Mesendoderm (in vitro differentiated cells): ENCODE data around the gene CPED1.

Experiments
- DNase-seq: peaks from one replicate; pipeline ENCODE4 v3.0.0; 2013
- H2AK5ac ChIP-seq: 2 replicates; pipeline ENCODE4 v1.6.1; 2013; ENCODE audit warnings: low read length, inconsistent platforms
- H2BK120ac ChIP-seq: 2 replicates; pipeline ENCODE4 v1.6.1; 2013; ENCODE audit warnings: low read depth, mild to moderate bottlenecking, low read length, moderate library complexity, mixed read lengths
- H2BK15ac ChIP-seq: replicated peaks from 2 replicates; pipeline ENCODE4 v1.6.1; 2013; ENCODE audit warnings: low read depth, mild to moderate bottlenecking, moderate library complexity
- H2BK5ac ChIP-seq: 2 replicates; pipeline ENCODE4 v1.6.1; 2013; ENCODE audit warnings: low read length, inconsistent platforms
- H3K18ac ChIP-seq: 2 replicates; pipeline ENCODE4 v1.6.1; 2013; ENCODE audit warnings: mild to moderate bottlenecking, low read length, mixed read lengths
- H3K23ac ChIP-seq: one replicate; pipeline ENCODE4 v1.6.1; 2013; ENCODE audit warnings: low read length
- H3K27ac ChIP-seq: 2 replicates; pipeline ENCODE4 v1.5.1; 2013; ENCODE audit warnings: low read depth, mild to moderate bottlenecking, inconsistent platforms, low read length, moderate library complexity
- H3K27me3 ChIP-seq: 2 replicates; pipeline ENCODE4 v1.6.1; 2013; ENCODE audit warnings: low read length, control low read depth, mild to moderate bottlenecking, inconsistent platforms; ENCODE audit not compliant: insufficient read depth, poor library complexity
- H3K36me3 ChIP-seq: 2 replicates; pipeline ENCODE4 v1.6.1; 2013; ENCODE audit warnings: low read length, inconsistent platforms; ENCODE audit not compliant: control insufficient read depth, insufficient read depth
- H3K4ac ChIP-seq: one replicate; pipeline ENCODE4 v1.6.1; 2013; ENCODE audit warnings: low read depth, mild to moderate bottlenecking, low read length, moderate library complexity
- H3K4me1 ChIP-seq: 2 replicates; pipeline ENCODE4 v1.6.1; 2013; ENCODE audit warnings: low read depth, low read length, inconsistent platforms; ENCODE audit not compliant: control insufficient read depth
- H3K4me2 ChIP-seq: 2 replicates; pipeline ENCODE4 v1.6.1; 2013; ENCODE audit warnings: low read length
- H3K4me3 ChIP-seq: 2 replicates; pipeline ENCODE4 v1.5.1; 2013; ENCODE audit warnings: mild to moderate bottlenecking, low read length
- H3K56ac ChIP-seq: one replicate; pipeline ENCODE4 v1.6.1; 2013; ENCODE audit warnings: low read length
- H3K79me1 ChIP-seq: 2 replicates; pipeline ENCODE4 v1.6.1; 2013; ENCODE audit warnings: low read length, inconsistent platforms
- H3K79me2 ChIP-seq: 2 replicates; pipeline ENCODE4 v1.6.1; 2013; ENCODE audit warnings: mild to moderate bottlenecking, low read length; ENCODE audit not compliant: control insufficient read depth, insufficient read depth
- H3K9ac ChIP-seq: 2 replicates; pipeline ENCODE4 v1.6.1; 2013; ENCODE audit warnings: low read length, inconsistent platforms
- H4K5ac ChIP-seq: one replicate; pipeline ENCODE4 v1.6.1; 2013; ENCODE audit warnings: low read length
- H4K8ac ChIP-seq: one replicate; pipeline ENCODE4 v1.6.1; 2013; ENCODE audit warnings: low read depth, mild to moderate bottlenecking, control low read depth, low read length, moderate library complexity
- WGBS: extraction: QIAGEN DNeasy Blood & Tissue Kit; methylation state at CpG from one replicate; pipeline ENCODE4 v1.1.7; 2013; ENCODE audit warnings: low lambda C conversion rate, missing lambda C conversion rate; ENCODE audit not compliant: insufficient coverage; ENCODE audit errors: extremely low coverage; 5-methylcytosine and 5-hydroxymethylcytosine counted together

Gene CPED1

DNA sequence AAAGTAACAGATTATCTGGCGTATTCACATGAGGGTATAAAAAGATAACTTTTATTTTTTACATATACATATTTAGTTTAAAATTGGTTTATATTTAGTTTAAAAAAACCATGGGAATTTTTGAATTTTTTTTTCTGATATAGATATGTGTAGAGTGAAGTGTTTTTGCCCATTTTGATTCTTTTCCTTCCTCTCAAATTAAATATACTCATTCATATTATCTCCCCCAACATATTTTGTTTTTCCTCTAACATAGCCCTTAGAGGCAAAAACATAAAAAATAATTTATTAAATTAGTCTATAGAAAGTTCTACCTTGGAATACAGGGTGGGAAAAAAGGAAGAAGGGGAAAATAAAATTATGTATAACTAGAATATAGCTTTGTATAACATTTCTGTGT, 137.7 kb downstream of the CPED1 start:
- no peaks in the 10 kb centered on the region for H3K79me2 ChIP-seq
- no peak overlapping the region for H4K8ac ChIP-seq

DNA sequence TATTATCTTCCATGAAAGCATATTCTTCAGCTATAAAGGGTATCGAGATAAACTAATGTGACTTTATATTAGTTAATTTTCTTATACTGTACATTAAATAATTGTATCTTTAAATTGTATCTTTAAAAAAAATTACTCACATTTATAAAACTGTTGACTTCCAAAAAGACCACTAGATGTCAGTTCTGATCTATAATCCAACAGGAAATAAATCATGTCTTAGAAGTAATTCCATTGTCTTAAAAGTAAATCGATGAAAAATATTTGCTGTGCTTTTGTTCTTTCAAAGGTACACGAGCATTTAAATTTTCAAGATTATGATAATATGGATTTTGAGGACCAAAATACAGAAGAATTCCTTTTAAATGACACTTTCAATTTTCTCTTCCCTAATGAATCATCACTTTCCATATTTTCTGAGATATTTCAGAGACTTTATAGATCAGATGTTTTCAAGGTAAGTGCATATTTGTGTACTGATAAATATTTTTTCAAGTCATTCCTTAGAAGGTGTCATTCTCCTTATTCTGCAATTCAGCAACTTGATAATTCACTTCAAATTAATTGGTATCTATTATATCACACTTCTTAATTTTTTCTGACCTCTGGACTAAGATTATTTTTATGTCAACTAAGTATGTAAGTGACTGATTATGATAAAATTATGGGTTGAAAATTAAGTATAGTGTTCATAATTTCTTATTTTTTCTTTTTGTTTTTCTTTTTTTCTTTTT, 138.5 kb downstream of the CPED1 start:
- Histone ChIP-seq H4K8ac (no peak overlapping the region), H3K36me3 (no peaks in the 10 kb centered on the region), H3K23ac (no peak overlapping the region), H3K79me1 (no peaks in the 10 kb centered on the region), H3K79me2 (no peaks in the 10 kb centered on the region), H2AK5ac (no peak overlapping the region), H3K27me3 (no peaks in the 10 kb centered on the region), H2BK15ac (no peak overlapping the region), H3K4me2 (no peak overlapping the region), H3K56ac (no peak overlapping the region), H3K18ac (no peak overlapping the region), H3K27ac (no peak overlapping the region), H4K5ac (no peak overlapping the region), H2BK5ac (no peak overlapping the region), H3K9ac (no peak overlapping the region), H3K4me1 (no peaks in the 10 kb centered on the region), H3K4ac (no peak overlapping the region), H3K4me3 (no peak overlapping the region), H2BK120ac (no peak overlapping the region)
- DNase-seq: no peak
- WGBS: no CpG with 5 or more reads among the region's 3 CpGs

More for the DNA sequence above, 137.7 kb downstream of the CPED1 start:
- Histone ChIP-seq H3K4ac (no peak overlapping the region), H2BK5ac (no peak overlapping the region), H3K9ac (no peak overlapping the region), H3K4me2 (no peak overlapping the region), H4K5ac (no peak overlapping the region), H3K23ac (no peak overlapping the region), H2AK5ac (no peak overlapping the region), H3K79me1 (no peaks in the 10 kb centered on the region), H3K56ac (no peak overlapping the region), H3K18ac (no peak overlapping the region), H2BK15ac (no peak overlapping the region), H3K4me1 (no peaks in the 10 kb centered on the region), H3K27me3 (no peaks in the 10 kb centered on the region), H3K27ac (no peak overlapping the region), H2BK120ac (no peak overlapping the region), H3K4me3 (no peak overlapping the region), H3K36me3 (no peaks in the 10 kb centered on the region)
- no peak for DNase-seq
- no CpG with 5 or more reads among the region's 1 CpG for WGBS

DNA sequence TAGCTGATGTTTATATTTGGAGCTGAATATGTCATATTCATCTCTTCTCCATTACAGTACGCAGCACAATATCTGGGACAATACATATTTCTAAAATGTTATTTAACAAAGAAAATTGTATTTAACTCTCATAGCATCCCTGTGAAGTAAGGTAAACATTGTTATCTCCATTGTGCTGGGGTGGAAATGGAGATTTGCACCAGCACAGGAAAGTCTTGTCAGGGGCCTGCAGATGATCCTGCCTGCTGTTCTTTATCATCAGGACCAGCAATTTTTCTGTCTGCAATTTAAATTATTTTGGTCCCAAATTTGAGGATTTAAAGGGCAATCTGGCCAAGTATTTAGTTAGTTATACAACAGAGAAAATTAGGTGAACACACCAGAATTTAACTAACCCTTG, 144.4 kb downstream of the CPED1 start:
- WGBS: no CpG with 5 or more reads among the region's 1 CpG
- no peak overlapping the region for H3K4ac ChIP-seq
- H3K36me3 ChIP-seq: no peaks in the 10 kb centered on the region
- H3K79me1 ChIP-seq: no peaks in the 10 kb centered on the region
- no peak overlapping the region for H2AK5ac ChIP-seq
- H2BK5ac ChIP-seq: no peak overlapping the region
- H3K23ac ChIP-seq: no peak overlapping the region
- H3K4me1 ChIP-seq: peaks cover 2% of the 10 kb centered on the region
- no peak overlapping the region for H3K4me3 ChIP-seq
- H3K18ac ChIP-seq: no peak overlapping the region
- peak; percentile 33 for DNase-seq
- H3K27ac ChIP-seq: no peak overlapping the region
- no peak overlapping the region for H3K56ac ChIP-seq
- H4K8ac ChIP-seq: no peak overlapping the region
- H3K79me2 ChIP-seq: no peaks in the 10 kb centered on the region
- no peak overlapping the region for H3K4me2 ChIP-seq
- no peaks in the 10 kb centered on the region for H3K27me3 ChIP-seq
- no peak overlapping the region for H4K5ac ChIP-seq
- no peak overlapping the region for H2BK120ac ChIP-seq
- no peak overlapping the region for H2BK15ac ChIP-seq
- no peak overlapping the region for H3K9ac ChIP-seq

DNA sequence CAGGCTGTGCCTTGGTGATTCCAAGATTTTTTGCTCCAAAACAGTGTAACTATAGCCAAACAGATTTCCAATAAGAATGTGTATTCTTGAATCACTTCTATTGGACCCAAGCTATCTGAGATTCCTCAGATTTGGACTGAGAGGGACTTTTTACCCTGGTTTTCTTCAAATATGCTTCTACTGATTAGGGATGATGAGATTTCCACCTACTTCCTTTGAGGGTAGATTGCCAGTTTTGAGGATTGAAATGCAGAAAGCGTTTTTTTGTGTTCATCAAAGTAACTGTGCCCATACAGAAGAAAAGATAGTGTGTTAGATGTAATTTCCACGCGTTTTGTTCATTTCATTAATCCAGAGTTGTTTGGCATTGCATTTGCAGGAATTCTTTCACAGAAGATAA, 144.9 kb downstream of the CPED1 start:
- Histone ChIP-seq H3K36me3 (no peaks in the 10 kb centered on the region), H3K4ac (no peak overlapping the region)

DNA sequence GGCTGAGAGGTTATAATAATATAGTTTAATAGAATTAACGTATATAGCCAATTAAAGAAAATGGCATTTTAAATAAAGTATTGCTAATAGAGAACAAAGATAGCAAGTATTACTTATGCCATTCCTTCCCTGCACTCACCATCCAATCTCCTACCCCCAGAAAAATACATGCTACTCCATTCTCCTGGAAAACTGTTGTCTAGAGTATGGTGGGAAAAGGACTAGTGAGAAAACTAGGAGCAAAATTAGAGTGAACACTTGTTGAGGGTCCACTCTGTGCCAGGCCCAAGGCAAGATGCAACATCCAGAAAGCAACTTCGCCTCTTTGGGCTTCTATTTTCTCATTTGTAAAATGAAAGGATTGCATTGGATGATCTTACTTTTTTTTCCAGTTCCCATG, 149.1 kb downstream of the CPED1 start:
- Histone ChIP-seq H2AK5ac (no peak overlapping the region), H3K36me3 (no peaks in the 10 kb centered on the region), H3K27me3 (no peaks in the 10 kb centered on the region), H2BK5ac (no peak overlapping the region), H2BK120ac (no peak overlapping the region), H3K18ac (no peak overlapping the region), H3K4me3 (no peak overlapping the region), H3K9ac (no peak overlapping the region), H2BK15ac (no peak overlapping the region), H3K4ac (no peak overlapping the region), H4K8ac (no peak overlapping the region), H3K27ac (no peak overlapping the region), H3K23ac (no peak overlapping the region), H3K79me2 (no peaks in the 10 kb centered on the region), H3K56ac (no peak overlapping the region), H3K4me1 (peaks cover 2% of the 10 kb centered on the region), H4K5ac (no peak overlapping the region), H3K4me2 (no peak overlapping the region), H3K79me1 (no peaks in the 10 kb centered on the region)
- DNase-seq: no peak
- 100% methylated on average over 1 of the region's 2 CpGs for WGBS

More for the DNA sequence above, 144.9 kb downstream of the CPED1 start:
- no peak overlapping the region for H4K8ac ChIP-seq
- no peak overlapping the region for H2BK120ac ChIP-seq
- no peak overlapping the region for H3K56ac ChIP-seq
- H3K4me1 ChIP-seq: peaks cover 2% of the 10 kb centered on the region
- no CpG with 5 or more reads among the region's 3 CpGs for WGBS
- no peak for DNase-seq
- no peak overlapping the region for H2AK5ac ChIP-seq
- no peaks in the 10 kb centered on the region for H3K79me2 ChIP-seq
- H3K27ac ChIP-seq: no peak overlapping the region
- H3K9ac ChIP-seq: no peak overlapping the region
- no peak overlapping the region for H2BK5ac ChIP-seq
- no peak overlapping the region for H3K4me2 ChIP-seq
- no peak overlapping the region for H4K5ac ChIP-seq
- H3K18ac ChIP-seq: no peak overlapping the region
- no peaks in the 10 kb centered on the region for H3K79me1 ChIP-seq
- H3K4me3 ChIP-seq: no peak overlapping the region
- H2BK15ac ChIP-seq: no peak overlapping the region
- no peak overlapping the region for H3K23ac ChIP-seq
- H3K27me3 ChIP-seq: no peaks in the 10 kb centered on the region
